Measurements from ENCODE around the gene DENND2C.
"Not testable (repeated sequence)": the region's sequence is repeated elsewhere in the genome, so short reads cannot be mapped to it uniquely, and the experiment has no call there.

Gene DENND2C

GRCh38 chr1:114595602-114596001 is 74.2 kb downstream of the DENND2C start:
- DNase-seq = no peak

GRCh38 chr1:114594046-114594445 is 75.8 kb downstream of the DENND2C start:
- DNase-seq = no peak

- DNase-seq = no peak
Observed at GRCh38 chr1:114589122-114589521, 80.7 kb downstream of the DENND2C start.

GRCh38 chr1:114588196-114588689 is 81.6 kb downstream of the DENND2C start:
- DNase-seq = no peak

- DNase-seq = no peak
Observed at GRCh38 chr1:114587203-114587991, 82.5 kb downstream of the DENND2C start.

- no peak for DNase-seq
Observed at GRCh38 chr1:114586513-114587047, 83.3 kb downstream of the DENND2C start.

GRCh38 chr1:114585231-114585630 is 84.6 kb downstream of the DENND2C start:
- no peak for DNase-seq

GRCh38 chr1:114581335-114582287 is 88.2 kb downstream of the DENND2C start, which contains the start of gene BCAS2:
TSS of gene BCAS2 (minus strand) at chr1:114581615. CDS start at chr1:114581591, 24 bp downstream.
- DNase-seq = peak; percentile 94 to 97

GRCh38 chr1:114574365-114574764 is 95.5 kb downstream of the DENND2C start:
- DNase-seq = no peak

GRCh38 chr1:114564141-114564540 is 105.7 kb downstream of the DENND2C start:
- no peak for DNase-seq

GRCh38 chr1:114562978-114563510 is 106.8 kb downstream of the DENND2C start:
- DNase-seq = not testable (repeated sequence)

- no peak for DNase-seq
Observed at GRCh38 chr1:114561333-114561732, 108.5 kb downstream of the DENND2C start.

- DNase-seq = no peak
Observed at GRCh38 chr1:114559356-114559755, 110.5 kb downstream of the DENND2C start.

- DNase-seq = no peak
Observed at GRCh38 chr1:114558544-114558943, 111.3 kb downstream of the DENND2C start.

- no peak for DNase-seq
Observed at GRCh38 chr1:114554577-114554976, 115.3 kb downstream of the DENND2C start.

GRCh38 chr1:114552106-114552639 is 117.7 kb downstream of the DENND2C start:
- DNase-seq = no peak

- DNase-seq = no peak
Observed at GRCh38 chr1:114551400-114551799, 118.4 kb downstream of the DENND2C start.

- no peak for DNase-seq
Observed at GRCh38 chr1:114550336-114550735, 119.5 kb downstream of the DENND2C start.

GRCh38 chr1:114549137-114549536 is 120.7 kb downstream of the DENND2C start:
- DNase-seq = no peak

- no peak for DNase-seq
Observed at GRCh38 chr1:114547076-114547475, 122.8 kb downstream of the DENND2C start.

- no peak for DNase-seq
Observed at GRCh38 chr1:114545796-114546195, 124.1 kb downstream of the DENND2C start.

- no peak for DNase-seq
Observed at GRCh38 chr1:114545315-114545714, 124.5 kb downstream of the DENND2C start.

GRCh38 chr1:114540821-114541220 is 129.0 kb downstream of the DENND2C start:
- no peak for DNase-seq
